Right lobe of liver (tissue), 6 donors: ENCODE measurements around the gene TOMM70. TPM values are rescaled to one million over a fixed set of nuclear protein-coding genes. Genes with fewer than 3 reads are reported as not detected.

Source experiments
- ATAC-seq, 4 donors: fragments of 200-7000 bp; cut with Tn5 transposase; one replicate each; pipeline ENCODE4 v1.9.1; 2020; ENCODE audit warnings: mild to moderate bottlenecking in 4 of 4, moderate library complexity in 4 of 4
- DNase-seq, 3 donors: peaks; one replicate each; pipeline ENCODE4 v3.0.0-alpha.2; 2020
- H3K27ac ChIP-seq, 3 donors: fragments of 200-600 bp; one replicate each; pipeline ENCODE4 v1.8.0; 2022
- H3K27me3 ChIP-seq, 2 donors: fragments of 200-600 bp; one replicate each; pipeline ENCODE4 v1.8.0; 2022
- H3K36me3 ChIP-seq, 4 donors: fragments of 200-600 bp; sonication (generic) in 1 of 4; one replicate each; pipeline versions ENCODE4 v1.5.1 to v1.8.0; 2017 to 2022; ENCODE audit warnings: control low read depth in 1 of 4
- H3K4me1 ChIP-seq, 4 donors: fragments of 200-600 bp; sonication (generic) in 1 of 4; one replicate each; pipeline versions ENCODE4 v1.5.1 to v1.8.0; 2017 to 2022; ENCODE audit warnings: control low read depth in 1 of 4
- H3K4me3 ChIP-seq, 3 donors: fragments of 200-600 bp; one replicate each; pipeline ENCODE4 v1.8.0; 2022
- H3K9me3 ChIP-seq, 4 donors: fragments of 200-600 bp; sonication (generic) in 1 of 4; one replicate each; pipeline versions ENCODE4 v1.5.1 to v1.8.0; 2017 to 2022; ENCODE audit warnings: control low read depth in 1 of 4
- CTCF ChIP-seq, 4 donors: fragments of 200-600 bp in 3 of 4; fragments of 450-650 bp in 1 of 4; IDR thresholded peaks; one replicate each; pipeline versions ENCODE4 v1.5.1 to v1.8.0; 2016 to 2022; ENCODE audit warnings: antibody characterized with exemption in 4 of 4, mild to moderate bottlenecking in 2 of 4
- POLR2A ChIP-seq: fragments of 450-650 bp; IDR thresholded peaks from one replicate; pipeline ENCODE4 v1.6.1; 2017; ENCODE audit warnings: antibody characterized with exemption, mild to moderate bottlenecking
- WGBS: methylation state at CpG from one replicate; pipeline ENCODE4 v1.1.6; 2018; ENCODE audit warnings: low coverage, low lambda C conversion rate; ENCODE audit not compliant: insufficient coverage; ENCODE audit errors: missing lambda C conversion rate; 5-methylcytosine and 5-hydroxymethylcytosine counted together
- intact Hi-C, 2 donors: fragments of 100-400 bp; cut with DNase I; formaldehyde crosslinking; loops; one replicate each; pipeline versions ENCODE4 v1.11.2 to v1.14.1; 2022
- total RNA-seq, 6 experiments: library from RNA; depleted of rRNA in 2 of 6; stranded (reverse); fragments of >200 nt in 2 of 6; fragmentation: NEBNext Ultra II Directional in 3 of 6; extraction: Animal tissue kit (Norgen Biotek cat#: 25700) in 3 of 6; gene quantifications; one replicate each; pipeline versions ENCODE4 v1.1.0 to v1.2.4, GENCODE V29; 2016 to 2023
- donor health status: DM: no; HTN: yes; CAD: no.
- donor health status: DM: no; HTN: no; CAD: no.
- donor health status: DM: no; HTN: no; CAD: no.
- donor health status: DM: no; HTN: yes; CAD: no.
- donor health status: DM: no; HTN: yes; CAD: no.

The TOMM70 gene
- total RNA-seq, 6 experiments from 2014 or later: 30.2 to 44.9 (median 39.6) TPM

GRCh38 chr3:100427699-100428098 lies 26.8 kb upstream of the TOMM70 start:
- ATAC-seq (peak in 2 of 4 donors; percentile 16 to 46), DNase-seq (no peak)
- H3K4me1 ChIP-seq: peaks cover 0 to 25% (median 10%) of the 10 kb centered on the region in 4 donors
- no peaks in the 10 kb centered on the region for H3K36me3 ChIP-seq
- no peaks in the 10 kb centered on the region for H3K9me3 ChIP-seq
- no peak overlapping the region for H3K4me3 ChIP-seq
- H3K27ac ChIP-seq: no peak overlapping the region
- intact Hi-C loops: no loop called here
- H3K27me3 ChIP-seq: no peaks in the 10 kb centered on the region
- no peak for TF ChIP-seq POLR2A
- WGBS: 57% methylated on average over 2 of the region's 2 CpGs

GRCh38 chr3:100426067-100426682 lies 25.3 kb upstream of the TOMM70 start:
- TF ChIP-seq CTCF (IDR thresholded peaks at IDR 0.05) (no peak), POLR2A (no peak)
- ATAC-seq: peak; percentile 80 to 89 (median 86)
- H3K9me3 ChIP-seq: no peaks in the 10 kb centered on the region
- peak overlapping the region in 1 of 3 donors; percentile 15 for H3K4me3 ChIP-seq
- intact Hi-C loops: no loop called here
- H3K4me1 ChIP-seq: peaks cover 0 to 25% (median 10%) of the 10 kb centered on the region in 4 donors
- no peaks in the 10 kb centered on the region for H3K36me3 ChIP-seq
- H3K27me3 ChIP-seq: no peaks in the 10 kb centered on the region
- 22% methylated on average over 8 of the region's 8 CpGs for WGBS
- peak overlapping the region in 2 of 3 donors; percentile 49 to 62 for H3K27ac ChIP-seq
- DNase-seq: peak in 1 of 3 donors; percentile 66

GRCh38 chr3:100425316-100425715 lies 24.4 kb upstream of the TOMM70 start:
- 27% methylated on average over 1 of the region's 1 CpG for WGBS
- no peak overlapping the region for H3K27ac ChIP-seq
- ATAC-seq (peak in 3 of 4 donors; percentile 11 to 54 (median 36)), DNase-seq (no peak)
- H3K9me3 ChIP-seq: no peaks in the 10 kb centered on the region
- TF ChIP-seq POLR2A: no peak
- no peak for TF ChIP-seq CTCF (IDR thresholded peaks at IDR 0.05)
- H3K4me3 ChIP-seq: no peak overlapping the region
- no peaks in the 10 kb centered on the region for H3K36me3 ChIP-seq
- H3K27me3 ChIP-seq: no peaks in the 10 kb centered on the region
- intact Hi-C loops: no loop called here
- peaks cover 0 to 21% (median 10%) of the 10 kb centered on the region in 4 donors for H3K4me1 ChIP-seq

GRCh38 chr3:100424261-100424660 lies 23.4 kb upstream of the TOMM70 start:
- DNase-seq (no peak), ATAC-seq (no peak)
- intact Hi-C loops: no loop called here
- Histone ChIP-seq H3K4me1 (peaks cover 0 to 21% (median 9%) of the 10 kb centered on the region in 4 donors), H3K9me3 (no peaks in the 10 kb centered on the region), H3K36me3 (no peaks in the 10 kb centered on the region), H3K4me3 (no peak overlapping the region), H3K27ac (no peak overlapping the region), H3K27me3 (no peaks in the 10 kb centered on the region)
- WGBS: 83% methylated on average over 1 of the region's 2 CpGs
- TF ChIP-seq POLR2A (no peak), CTCF (IDR thresholded peaks at IDR 0.05) (no peak)

- H3K4me3 ChIP-seq: no peak overlapping the region
- intact Hi-C loops: no loop called here
- no peaks in the 10 kb centered on the region for H3K36me3 ChIP-seq
- no peak overlapping the region for H3K27ac ChIP-seq
- no peak for TF ChIP-seq POLR2A
- TF ChIP-seq CTCF (IDR thresholded peaks at IDR 0.05): no peak
- H3K27me3 ChIP-seq: no peaks in the 10 kb centered on the region
- no peak for ATAC-seq
- DNase-seq: no peak
- no peaks in the 10 kb centered on the region for H3K9me3 ChIP-seq
- peaks cover 0 to 21% (median 9%) of the 10 kb centered on the region in 4 donors for H3K4me1 ChIP-seq
- 92% methylated on average over 2 of the region's 5 CpGs for WGBS
These were observed 22.7 kb upstream of the TOMM70 start for GRCh38 chr3:100423611-100424010.
